A673 (cell line): Measurements from ENCODE around the gene GABRA4. TPM values are rescaled to one million over a fixed set of nuclear protein-coding genes. Genes with fewer than 3 reads are reported as not detected.

Source experiments
- BruUV-seq: library from RNA; stranded (reverse); fragments of 400-500 nt; replicated peaks from 2 replicates; lab custom pipeline; 2021; lab: Mats Ljungman, UMichigan
- CTCF ChIA-PET: fragments of 300-600 bp; sonication (Branson Sonifier 250); formaldehyde crosslinking; loops from one replicate; lab custom pipeline; 2022; ENCODE audit warnings: antibody characterized with exemption; lab: Charles Lee
- POLR2A ChIA-PET: fragments of 300-600 bp; sonication (Branson Sonifier 250); formaldehyde crosslinking; loops from one replicate; lab custom pipeline; 2022; ENCODE audit warnings: antibody characterized with exemption; ENCODE audit not compliant: low non-redundant PET; lab: Charles Lee
- DNase-seq: peaks from one replicate; pipeline ENCODE4 v3.0.0-alpha.2; 2015; ENCODE audit warnings: low spot score
- H3K27ac ChIP-seq: fragments of 200-600 bp; sonication (generic); 2 replicates; pipeline ENCODE4 v1.5.1; 2016; ENCODE audit warnings: mixed run types, low read depth, mild to moderate bottlenecking, mixed read lengths, antibody characterized with exemption, low read length; ENCODE audit not compliant: poor library complexity, severe bottlenecking
- H3K27me3 ChIP-seq: fragments of 200-600 bp; sonication (generic); replicated peaks from 2 replicates; pipeline ENCODE4 v1.6.1; 2017; ENCODE audit warnings: mixed run types, low read depth, mild to moderate bottlenecking, mixed read lengths, antibody characterized with exemption, low read length; ENCODE audit not compliant: insufficient read depth, poor library complexity
- H3K36me3 ChIP-seq: fragments of 200-600 bp; sonication (generic); 2 replicates; pipeline ENCODE4 v1.6.1; 2016; ENCODE audit warnings: mixed run types, mild to moderate bottlenecking, mixed read lengths, antibody characterized with exemption, low read length; ENCODE audit not compliant: insufficient read depth, poor library complexity, severe bottlenecking
- H3K4me1 ChIP-seq: fragments of 200-600 bp; sonication (generic); 2 replicates; pipeline ENCODE4 v1.6.1; 2017; ENCODE audit warnings: mixed run types, mild to moderate bottlenecking, mixed read lengths, antibody characterized with exemption, low read length; ENCODE audit not compliant: insufficient read depth, poor library complexity, severe bottlenecking
- H3K4me3 ChIP-seq: fragments of 200-600 bp; sonication (generic); 2 replicates; pipeline ENCODE4 v1.5.1; 2016; ENCODE audit warnings: low read depth, mixed run types, mild to moderate bottlenecking, mixed read lengths, low read length; ENCODE audit not compliant: poor library complexity, severe bottlenecking
- H3K9me3 ChIP-seq: fragments of 200-600 bp; sonication (generic); 2 replicates; pipeline ENCODE4 v1.6.1; 2016; ENCODE audit warnings: mixed run types, low read depth, mild to moderate bottlenecking, mixed read lengths, antibody characterized with exemption, low read length; ENCODE audit not compliant: poor library complexity, severe bottlenecking
- EZH2 ChIP-seq: fragments of 200-600 bp; sonication (generic); IDR thresholded peaks from 2 replicates; pipeline ENCODE4 v1.6.1; 2017; ENCODE audit warnings: borderline replicate concordance, low read depth, mild to moderate bottlenecking, mixed read lengths, antibody characterized with exemption, low read length; ENCODE audit not compliant: poor library complexity, severe bottlenecking
- intact Hi-C: fragments of 100-400 bp; cut with micrococcal nuclease; formaldehyde crosslinking; loops from one replicate; pipeline ENCODE4 v1.10.0; 2022; ENCODE audit not compliant: unreplicated experiment
- total RNA-seq: library from RNA; stranded (reverse); gene quantifications from 2 replicates; pipeline ENCODE4 v1.2.3, GENCODE V29; 2021
- TF ChIP-seq, protein P1 (sequence below): fragments of 300-800, 200-600 bp; sonication (generic); conservative IDR thresholded peaks from 2 replicates; pipeline ENCODE4 v1.5.1; 2017; ENCODE audit warnings: low read depth, mild to moderate bottlenecking, antibody characterized with exemption, low read length, moderate library complexity, mixed read lengths

Gene GABRA4
- total RNA-seq, 1 experiment from 2014 or later, result 0.58 TPM

DNA sequence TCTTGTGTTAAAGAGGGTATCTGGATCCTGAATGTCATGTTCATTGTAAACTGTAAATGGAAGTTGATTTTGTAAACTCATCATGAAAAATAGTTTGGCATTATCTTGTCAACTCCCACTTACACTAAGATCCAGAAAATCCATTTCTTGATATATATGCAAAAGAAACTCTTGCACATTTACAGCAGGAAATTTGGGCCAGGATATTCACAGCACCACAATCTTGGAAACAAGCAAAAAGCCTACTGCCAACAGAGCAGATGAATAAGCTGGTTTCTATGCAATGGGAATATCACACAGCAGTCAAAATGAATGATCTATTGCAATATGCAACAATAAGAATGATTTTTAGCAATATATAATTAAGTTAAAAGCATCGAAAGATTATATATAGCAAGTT, 8.6 kb downstream of the GABRA4 start:
- Histone ChIP-seq H3K4me3 (no peak overlapping the region), H3K36me3 (no peaks in the 10 kb centered on the region), H3K4me1 (no peaks in the 10 kb centered on the region), H3K27ac (no peak overlapping the region), H3K9me3 (no peaks in the 10 kb centered on the region), H3K27me3 (peaks cover 23% of the 10 kb centered on the region)
- CTCF ChIA-PET, result no interaction called here
- POLR2A ChIA-PET, result no interaction called here
- DNase-seq, result no peak
- no peak for TF ChIP-seq EZH2
- TF ChIP-seq, protein P1, sequence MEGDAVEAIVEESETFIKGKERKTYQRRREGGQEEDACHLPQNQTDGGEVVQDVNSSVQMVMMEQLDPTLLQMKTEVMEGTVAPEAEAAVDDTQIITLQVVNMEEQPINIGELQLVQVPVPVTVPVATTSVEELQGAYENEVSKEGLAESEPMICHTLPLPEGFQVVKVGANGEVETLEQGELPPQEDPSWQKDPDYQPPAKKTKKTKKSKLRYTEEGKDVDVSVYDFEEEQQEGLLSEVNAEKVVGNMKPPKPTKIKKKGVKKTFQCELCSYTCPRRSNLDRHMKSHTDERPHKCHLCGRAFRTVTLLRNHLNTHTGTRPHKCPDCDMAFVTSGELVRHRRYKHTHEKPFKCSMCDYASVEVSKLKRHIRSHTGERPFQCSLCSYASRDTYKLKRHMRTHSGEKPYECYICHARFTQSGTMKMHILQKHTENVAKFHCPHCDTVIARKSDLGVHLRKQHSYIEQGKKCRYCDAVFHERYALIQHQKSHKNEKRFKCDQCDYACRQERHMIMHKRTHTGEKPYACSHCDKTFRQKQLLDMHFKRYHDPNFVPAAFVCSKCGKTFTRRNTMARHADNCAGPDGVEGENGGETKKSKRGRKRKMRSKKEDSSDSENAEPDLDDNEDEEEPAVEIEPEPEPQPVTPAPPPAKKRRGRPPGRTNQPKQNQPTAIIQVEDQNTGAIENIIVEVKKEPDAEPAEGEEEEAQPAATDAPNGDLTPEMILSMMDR, result no peak
- no TSS peak for BruUV-seq
- intact Hi-C loops, result no loop called here

DNA sequence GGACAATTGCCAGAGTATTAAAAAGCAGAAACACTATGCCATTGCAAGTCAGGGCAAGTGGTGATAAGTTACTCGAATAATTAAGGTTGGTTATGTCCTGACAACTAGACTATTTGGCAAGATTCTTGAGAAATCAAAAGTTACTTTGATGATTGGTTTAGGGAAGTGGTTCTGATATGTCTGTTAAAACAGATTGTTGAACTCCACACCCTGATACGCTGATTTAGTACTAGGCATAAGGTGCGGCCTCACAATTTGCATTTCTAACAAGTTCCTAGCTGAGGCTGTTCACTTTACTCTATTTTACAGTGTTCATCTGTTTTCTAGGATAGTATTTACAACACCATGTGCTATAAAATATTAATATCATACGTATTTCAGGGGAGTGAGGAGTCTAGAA, 12.5 kb downstream of the GABRA4 start:
- Histone ChIP-seq H3K27ac (no peak overlapping the region), H3K9me3 (no peaks in the 10 kb centered on the region), H3K27me3 (no peaks in the 10 kb centered on the region), H3K4me1 (no peaks in the 10 kb centered on the region), H3K4me3 (no peak overlapping the region), H3K36me3 (no peaks in the 10 kb centered on the region)
- POLR2A ChIA-PET, result no interaction called here
- CTCF ChIA-PET, result interaction anchor here (0.7 kb wide), 1 partner anchor 11 kb away, joined by 7 read pairs; no protein-coding TSS in a partner anchor
- intact Hi-C loops, result no loop called here
- TF ChIP-seq EZH2, result no peak
- TF ChIP-seq, protein P1, result no peak
- BruUV-seq, result no TSS peak
- DNase-seq, result no peak

DNA sequence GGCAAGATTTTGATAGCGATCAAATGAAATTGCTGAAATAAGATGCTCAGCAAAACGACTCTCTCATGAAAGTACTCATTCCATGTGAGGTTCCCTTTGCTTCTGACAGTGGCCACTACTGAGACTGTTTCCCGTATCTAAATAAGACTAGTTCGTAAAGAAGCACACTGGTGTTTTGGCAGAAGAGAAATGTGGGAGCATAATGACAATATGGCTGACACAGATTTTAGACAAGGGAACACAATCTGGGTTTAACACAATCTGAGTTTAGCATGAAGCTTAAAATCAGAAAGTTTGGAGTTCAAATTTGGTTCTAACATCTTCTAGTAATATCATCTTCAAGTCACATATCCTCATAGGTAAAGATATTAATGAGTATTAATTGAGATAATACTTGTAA, 13.7 kb downstream of the GABRA4 start:
- DNase-seq, result no peak
- no peak for TF ChIP-seq EZH2
- TF ChIP-seq, protein P1, result no peak
- no peak overlapping the region for H3K4me3 ChIP-seq
- no peak overlapping the region for H3K27ac ChIP-seq
- no peaks in the 10 kb centered on the region for H3K36me3 ChIP-seq
- H3K9me3 ChIP-seq, result no peaks in the 10 kb centered on the region
- no peaks in the 10 kb centered on the region for H3K27me3 ChIP-seq
- no TSS peak for BruUV-seq
- H3K4me1 ChIP-seq, result no peaks in the 10 kb centered on the region
- ChIA-PET POLR2A (no interaction called here), CTCF (no interaction called here)
- intact Hi-C loops, result no loop called here
